Skeletal muscle satellite cell (primary cell): ENCODE measurements around the gene ZNF417. TPM values are rescaled to one million over a fixed set of nuclear protein-coding genes. Genes with fewer than 3 reads are reported as not detected.
"Not testable (repeated sequence)": the region's sequence is repeated elsewhere in the genome, so short reads cannot be mapped to it uniquely, and the experiment has no call there.

Experiments used
- H3K27me3 ChIP-seq: 2 replicates; pipeline ENCODE4 v1.7.0; 2013; ENCODE audit warnings: low read length; ENCODE audit not compliant: control insufficient read depth, insufficient read depth
- H3K36me3 ChIP-seq: 2 replicates; pipeline ENCODE4 v1.7.0; 2013; ENCODE audit warnings: mild to moderate bottlenecking, control low read depth, low read length; ENCODE audit not compliant: insufficient read depth
- H3K4me1 ChIP-seq: 2 replicates; pipeline ENCODE4 v1.7.0; 2013; ENCODE audit warnings: low read length; ENCODE audit not compliant: control insufficient read depth, insufficient read depth
- H3K4me2 ChIP-seq: 2 replicates; pipeline ENCODE4 v1.7.0; 2013; ENCODE audit warnings: mild to moderate bottlenecking, low read length
- H3K4me3 ChIP-seq: 2 replicates; pipeline ENCODE4 v1.7.0; 2013; ENCODE audit warnings: low read length
- H3K9ac ChIP-seq: 2 replicates; pipeline ENCODE4 v1.7.0; 2013; ENCODE audit warnings: mild to moderate bottlenecking, low read depth, low read length, moderate library complexity
- H3K9me3 ChIP-seq: replicated peaks from 2 replicates; pipeline ENCODE4 v1.7.0; 2013; ENCODE audit warnings: mild to moderate bottlenecking, control low read depth, low read length
- total RNA-seq: library from RNA; depleted of rRNA; stranded (reverse); fragments of >200 nt; gene quantifications from 2 replicates; pipeline ENCODE4 v1.2.3, GENCODE V29; 2012; rRNA removed

ZNF417 gene
- total RNA-seq = 10.3 and 13.7 TPM in 2 replicates

DNA sequence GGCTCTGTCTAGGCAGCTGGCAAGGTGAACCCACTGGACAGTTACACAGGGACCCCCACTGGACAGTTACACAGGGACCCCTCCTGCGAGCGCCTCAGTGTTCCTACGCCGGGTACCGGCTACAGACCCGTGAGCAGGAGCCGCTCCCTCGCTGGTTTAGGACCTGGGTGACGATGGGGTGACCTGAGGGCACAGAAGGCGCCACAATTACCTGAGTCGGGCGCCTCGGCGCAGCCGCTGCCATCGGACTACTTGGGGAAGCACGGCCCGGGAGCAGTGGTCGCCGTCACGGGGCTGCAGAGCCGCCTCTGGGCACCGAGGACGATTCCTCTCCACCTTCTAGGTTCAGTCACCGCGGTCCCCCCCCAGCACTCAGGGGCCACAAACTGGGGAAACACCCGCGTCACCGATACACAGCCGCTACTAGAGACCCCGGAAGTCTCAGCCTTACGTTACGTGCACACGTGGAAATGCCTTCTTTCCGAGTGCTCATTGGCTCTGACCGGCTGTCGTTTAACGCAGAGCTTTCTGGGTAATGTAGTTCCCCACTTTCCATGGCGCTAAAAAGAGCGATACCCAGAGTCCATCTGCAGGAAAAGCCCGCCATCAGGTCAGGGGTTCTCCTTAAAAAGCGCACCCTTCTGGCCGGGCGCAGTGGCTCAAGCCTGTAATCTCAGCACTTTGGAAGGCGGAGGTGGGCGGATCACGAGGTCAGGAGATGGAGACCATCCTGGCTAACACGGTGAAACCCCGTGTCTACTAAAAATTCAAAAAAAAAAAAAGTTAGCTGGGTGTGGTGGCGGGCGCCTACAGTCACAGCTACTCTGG, at the start of gene ZNF417:
TSS of gene ZNF417 (minus strand) at position 425 of the 828 bp plus-strand sequence. CDS start at position 244, 181 bp downstream.
- not testable (repeated sequence) for H3K4me1 ChIP-seq, H3K9me3 ChIP-seq, H3K27me3 ChIP-seq
- peak within 1 kb of the TSS; percentile 81 for H3K4me2 ChIP-seq
- H3K36me3 ChIP-seq = peaks cover 21% of the 10 kb centered on the region
- peak within 1 kb of the TSS; percentile 95 for H3K9ac ChIP-seq
- peak within 1 kb of the TSS; percentile 94 for H3K4me3 ChIP-seq

DNA sequence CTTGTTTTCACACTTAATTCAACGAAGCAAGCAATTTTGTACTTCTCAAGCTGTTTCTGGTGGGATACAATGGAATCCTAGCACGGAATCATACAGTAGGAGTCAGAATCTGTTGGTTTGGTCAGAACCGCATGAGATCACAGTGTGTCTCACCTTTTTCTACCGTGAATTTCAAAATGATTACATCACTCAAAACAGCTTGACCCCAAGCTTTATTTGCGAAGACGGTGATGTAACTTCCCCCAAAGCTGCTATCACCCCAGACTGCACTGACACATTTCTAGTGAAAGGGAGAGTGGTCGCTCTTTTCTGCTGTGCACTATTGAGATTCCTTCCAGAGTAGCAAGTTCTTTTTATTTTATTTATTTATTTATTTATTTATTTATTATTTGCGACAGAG, 48.4 kb upstream of the ZNF417 start:
- H3K4me3 ChIP-seq = no peak overlapping the region
- no peaks in the 10 kb centered on the region for H3K27me3 ChIP-seq
- H3K9ac ChIP-seq = no peak overlapping the region
- H3K36me3 ChIP-seq = no peaks in the 10 kb centered on the region
- no peaks in the 10 kb centered on the region for H3K4me1 ChIP-seq
- H3K9me3 ChIP-seq = peaks cover 25% of the 10 kb centered on the region
- no peak overlapping the region for H3K4me2 ChIP-seq

DNA sequence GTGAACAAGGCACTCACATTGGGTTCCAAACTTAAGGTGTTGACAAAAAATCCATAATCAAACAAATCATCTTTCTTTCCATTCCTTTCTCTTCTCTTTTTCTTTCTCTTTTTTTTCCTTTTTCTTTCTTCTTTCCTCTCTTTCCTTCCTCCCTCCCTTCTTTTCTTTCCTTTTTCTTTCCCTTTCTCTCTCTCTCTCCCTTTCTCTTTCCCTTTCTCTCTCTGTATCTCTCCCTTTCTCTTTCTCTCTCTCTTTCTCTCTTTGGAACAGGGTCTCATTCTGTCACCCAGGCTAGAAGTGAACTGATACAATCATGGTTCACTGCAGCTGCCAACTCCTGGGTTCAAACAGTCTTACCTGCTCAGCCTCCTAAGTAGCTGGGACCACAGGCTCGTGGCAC, 45.4 kb upstream of the ZNF417 start:
- Histone ChIP-seq H3K27me3 (no peaks in the 10 kb centered on the region), H3K9me3 (peaks cover 13% of the 10 kb centered on the region), H3K4me2 (no peak overlapping the region), H3K9ac (no peak overlapping the region), H3K4me3 (no peak overlapping the region), H3K36me3 (no peaks in the 10 kb centered on the region), H3K4me1 (no peaks in the 10 kb centered on the region)

DNA sequence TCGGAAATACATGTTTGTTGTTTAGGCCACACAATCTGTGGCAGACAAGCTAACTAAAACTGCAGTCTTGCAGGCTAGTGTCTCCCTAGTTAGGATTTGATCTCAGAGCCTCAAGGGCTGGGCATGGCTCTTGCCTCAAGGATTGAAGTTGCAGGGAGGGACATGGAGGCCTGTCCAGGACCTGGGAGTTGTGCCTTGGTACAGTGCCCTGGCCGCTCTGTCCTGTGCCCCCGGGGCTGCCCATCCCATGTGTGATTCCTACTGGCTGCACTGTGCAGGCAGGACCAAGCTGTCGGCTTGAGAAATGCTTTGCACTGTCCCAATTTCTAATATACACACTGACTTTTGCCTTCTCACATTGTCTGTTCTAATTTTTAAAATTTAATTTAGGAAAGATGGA, 38.6 kb upstream of the ZNF417 start:
- Histone ChIP-seq H3K4me2 (no peak overlapping the region), H3K27me3 (no peaks in the 10 kb centered on the region), H3K36me3 (no peaks in the 10 kb centered on the region), H3K4me3 (no peak overlapping the region), H3K9ac (no peak overlapping the region), H3K4me1 (no peaks in the 10 kb centered on the region), H3K9me3 (peaks cover 6% of the 10 kb centered on the region)

DNA sequence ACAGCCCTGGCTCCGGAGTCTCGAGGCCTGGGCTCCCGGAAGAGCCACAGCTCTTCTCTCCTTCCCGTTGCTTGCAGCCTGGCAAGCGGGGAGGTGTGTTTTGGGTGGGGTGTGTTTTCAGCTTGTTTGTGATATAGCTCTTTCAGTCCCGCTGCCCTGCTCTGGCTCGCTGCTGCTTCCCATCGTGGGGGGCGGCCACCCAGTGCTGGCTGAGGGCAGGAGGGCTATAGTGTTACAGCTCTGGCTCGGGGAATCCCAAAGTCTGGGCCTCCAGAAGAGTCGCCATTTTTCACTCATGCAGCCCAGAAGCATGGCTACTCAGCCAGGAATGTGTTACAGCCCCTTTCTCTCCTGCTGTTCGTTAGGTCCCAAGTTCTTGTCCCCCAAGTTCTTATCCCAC, 33.3 kb upstream of the ZNF417 start:
- H3K4me1 ChIP-seq = peaks cover 8% of the 10 kb centered on the region
- H3K27me3 ChIP-seq = no peaks in the 10 kb centered on the region
- no peak overlapping the region for H3K4me2 ChIP-seq
- H3K9ac ChIP-seq = no peak overlapping the region
- H3K36me3 ChIP-seq = no peaks in the 10 kb centered on the region
- no peak overlapping the region for H3K4me3 ChIP-seq
- H3K9me3 ChIP-seq = peaks cover 16% of the 10 kb centered on the region

DNA sequence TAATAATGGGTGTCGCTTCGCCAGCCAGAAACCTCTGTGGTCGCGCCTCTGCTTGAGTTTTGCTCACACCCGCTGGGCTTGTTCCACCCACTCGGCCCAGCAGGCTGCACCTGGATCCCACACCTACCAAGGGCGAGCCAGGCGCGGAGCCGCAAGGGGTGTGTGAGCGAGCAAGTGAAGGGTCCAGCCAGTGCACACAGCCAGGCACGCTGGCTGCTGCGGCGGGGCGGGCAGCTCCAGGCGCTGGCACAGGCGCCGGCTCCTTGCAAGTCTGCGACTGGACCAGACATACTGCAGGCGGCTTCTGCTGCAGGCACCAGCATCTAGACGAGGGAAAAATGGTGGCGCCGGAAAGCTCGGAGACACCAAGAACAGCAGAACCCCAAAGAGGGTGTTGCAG, 32.9 kb upstream of the ZNF417 start:
- Histone ChIP-seq H3K4me3 (no peak overlapping the region), H3K4me1 (peaks cover 8% of the 10 kb centered on the region), H3K4me2 (no peak overlapping the region), H3K9me3 (peaks cover 16% of the 10 kb centered on the region), H3K9ac (no peak overlapping the region), H3K27me3 (no peaks in the 10 kb centered on the region), H3K36me3 (no peaks in the 10 kb centered on the region)

DNA sequence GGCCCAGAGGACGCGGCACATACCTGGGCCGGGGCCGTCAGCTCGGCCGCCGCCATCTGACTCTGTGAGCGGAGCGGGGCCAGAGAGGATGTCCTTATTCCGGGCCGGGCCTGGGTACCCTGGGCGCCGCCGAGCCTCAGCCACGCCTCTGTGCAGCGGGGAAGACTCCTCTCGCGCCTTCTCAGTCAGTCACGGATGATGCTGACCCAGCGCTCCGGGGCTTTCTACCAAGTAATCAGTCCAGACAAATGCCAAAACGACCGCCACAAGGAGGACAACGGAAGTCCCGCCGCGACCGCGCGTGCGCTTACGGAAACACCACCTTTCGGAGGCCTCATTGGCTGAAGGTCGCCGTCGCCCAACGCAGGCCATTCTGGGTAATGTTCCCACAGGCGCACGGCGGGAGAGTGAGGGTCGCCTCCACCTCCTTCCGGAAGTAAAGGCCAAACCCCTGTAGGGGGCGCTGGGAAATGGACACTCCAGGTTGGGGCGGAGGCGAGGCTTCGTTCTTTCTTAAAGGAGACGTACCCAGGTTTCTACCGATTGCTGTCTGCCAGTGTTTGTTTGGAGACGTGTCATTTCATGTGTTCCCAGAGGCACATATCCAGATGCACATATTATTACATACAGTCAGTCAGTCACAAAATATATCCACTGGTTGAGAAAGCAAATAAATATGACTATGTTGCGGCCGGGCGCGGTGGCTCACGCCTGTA, 31.2 kb upstream of the ZNF417 start, which contains the start of gene ZNF256:
TSS of gene ZNF256 (minus strand) at position 288 of the 716 bp plus-strand sequence. CDS start at position 56, 232 bp downstream.
- H3K27me3 ChIP-seq = no peaks in the 10 kb centered on the region

DNA sequence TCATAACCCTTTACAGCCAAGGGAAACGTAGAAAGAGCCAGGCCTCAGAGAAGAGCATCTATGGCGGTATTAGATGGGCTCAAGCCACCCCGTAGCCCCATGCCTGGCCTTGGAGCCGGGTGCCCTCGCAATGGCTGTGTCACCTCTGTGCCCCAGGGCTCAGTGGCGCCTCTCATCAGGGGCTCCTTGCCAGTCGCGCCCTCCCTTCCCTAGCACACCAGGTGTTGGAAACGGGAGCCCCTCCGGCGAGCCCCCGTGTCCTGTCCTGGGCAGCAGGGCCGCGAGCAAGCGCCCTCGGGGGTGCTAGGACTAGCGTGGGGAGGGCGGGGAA, 30.7 kb upstream of the ZNF417 start:
- Histone ChIP-seq H3K9ac (peak overlapping the region; percentile 90), H3K27me3 (no peaks in the 10 kb centered on the region), H3K4me2 (peak overlapping the region; percentile 85), H3K36me3 (peaks cover 16% of the 10 kb centered on the region), H3K4me1 (peaks cover 8% of the 10 kb centered on the region), H3K9me3 (peaks cover 19% of the 10 kb centered on the region), H3K4me3 (peak overlapping the region; percentile 81)

More for the DNA sequence above, 31.2 kb upstream of the ZNF417 start, which contains the start of gene ZNF256:
- peaks cover 14% of the 10 kb centered on the region for H3K9me3 ChIP-seq
- H3K36me3 ChIP-seq = peaks cover 11% of the 10 kb centered on the region
- peaks cover 8% of the 10 kb centered on the region for H3K4me1 ChIP-seq
- H3K4me3 ChIP-seq = peak within 1 kb of the TSS; percentile 81
- H3K9ac ChIP-seq = peak within 1 kb of the TSS; percentile 90
- H3K4me2 ChIP-seq = peak within 1 kb of the TSS; percentile 85

DNA sequence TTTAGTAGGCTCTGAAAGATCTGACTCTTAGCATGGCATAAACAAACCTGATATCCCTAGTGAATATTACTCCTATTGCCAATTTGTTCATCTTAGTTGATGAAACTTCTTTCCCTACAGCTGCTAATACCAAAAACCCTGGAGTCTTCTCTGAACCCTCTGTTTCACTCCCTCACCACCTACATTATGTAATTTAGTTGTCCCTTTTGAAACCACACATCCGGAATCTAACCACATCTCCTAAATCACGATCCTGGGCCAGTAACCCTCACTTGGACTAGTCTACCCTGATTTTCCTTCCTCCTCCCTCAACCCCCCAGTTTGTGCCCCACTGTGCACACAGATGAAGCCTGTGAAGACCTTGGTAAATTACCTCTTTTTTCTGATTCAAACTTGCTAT, 29.9 kb upstream of the ZNF417 start:
- H3K4me2 ChIP-seq = peak overlapping the region; percentile 85
- no peaks in the 10 kb centered on the region for H3K27me3 ChIP-seq
- H3K4me1 ChIP-seq = peaks cover 8% of the 10 kb centered on the region
- peaks cover 24% of the 10 kb centered on the region for H3K36me3 ChIP-seq
- peaks cover 24% of the 10 kb centered on the region for H3K9me3 ChIP-seq
- peak overlapping the region; percentile 90 for H3K9ac ChIP-seq
- peak overlapping the region; percentile 81 for H3K4me3 ChIP-seq

DNA sequence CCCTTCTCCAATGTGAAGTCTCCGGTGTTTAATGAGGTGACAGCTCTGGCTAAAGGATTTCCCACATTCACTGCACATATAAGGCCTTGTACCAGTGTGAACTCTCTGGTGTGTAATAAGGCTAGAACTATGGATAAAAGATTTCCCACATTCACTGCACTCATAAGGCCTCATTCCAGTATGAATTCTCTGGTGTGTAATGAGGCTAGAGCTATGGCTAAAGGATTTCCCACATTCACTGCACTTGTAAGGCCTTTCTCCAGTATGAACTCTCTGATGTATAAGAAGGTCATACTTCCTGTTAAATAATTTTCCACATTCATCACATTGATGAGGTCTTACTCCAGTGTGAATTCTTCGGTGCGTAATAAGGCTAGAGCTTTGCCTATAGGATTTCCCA, 25.2 kb upstream of the ZNF417 start:
- peaks cover 6% of the 10 kb centered on the region for H3K4me1 ChIP-seq
- no peaks in the 10 kb centered on the region for H3K27me3 ChIP-seq
- H3K4me3 ChIP-seq = no peak overlapping the region
- H3K9me3 ChIP-seq = peaks cover 16% of the 10 kb centered on the region
- H3K4me2 ChIP-seq = no peak overlapping the region
- H3K9ac ChIP-seq = no peak overlapping the region
- H3K36me3 ChIP-seq = peaks cover 33% of the 10 kb centered on the region

DNA sequence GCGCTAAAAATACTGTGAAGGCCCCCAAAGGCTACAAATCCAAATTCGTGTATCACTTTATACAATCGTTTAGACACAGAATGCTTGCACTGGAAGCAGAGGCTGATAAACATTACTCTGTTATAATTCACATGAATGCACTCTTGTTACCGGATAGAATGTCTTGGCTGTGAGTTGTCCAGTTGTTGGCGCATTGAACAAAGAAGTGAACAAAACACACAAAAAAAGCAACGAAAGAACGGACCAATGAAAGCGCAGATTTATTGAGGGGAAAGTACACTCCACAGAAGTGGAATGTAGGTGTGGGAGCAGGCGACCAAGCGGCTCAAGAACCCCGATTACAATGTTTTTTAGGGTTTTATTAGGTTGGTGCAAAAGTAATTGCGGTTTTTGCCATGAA, 19.3 kb upstream of the ZNF417 start:
- Histone ChIP-seq H3K36me3 (peaks cover 24% of the 10 kb centered on the region), H3K27me3 (no peaks in the 10 kb centered on the region), H3K9ac (no peak overlapping the region), H3K9me3 (peaks cover under 1% of the 10 kb centered on the region), H3K4me3 (no peak overlapping the region), H3K4me2 (no peak overlapping the region), H3K4me1 (no peaks in the 10 kb centered on the region)
